ENCODE data around the gene VOPP1.

DNA sequence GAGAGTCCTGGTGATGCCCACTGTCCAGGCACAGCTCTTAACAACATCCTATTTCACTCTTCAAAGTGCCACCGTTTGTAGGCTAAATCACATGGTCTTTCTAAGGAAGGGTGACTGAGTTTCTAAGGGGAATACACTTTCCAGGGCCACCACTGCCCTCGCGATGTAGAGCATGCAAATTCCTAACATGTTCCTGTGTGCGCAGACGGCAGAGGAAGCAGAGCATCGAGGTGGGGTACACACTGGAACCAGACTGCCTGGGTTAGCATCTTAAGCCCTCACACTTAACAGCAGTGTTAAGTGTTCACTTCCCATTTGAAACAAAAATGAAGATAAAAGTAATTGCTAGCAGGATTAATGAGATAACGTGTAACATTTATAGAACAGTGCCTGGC lies 3.0 kb downstream of the VOPP1 start:
- TF ChIP-seq ZNF124 (CRISPR knock-in tag; IDR thresholded peaks at IDR 0.05), result no peak
- no peak for TF ChIP-seq PHB (CRISPR knock-in tag; IDR thresholded peaks at IDR 0.05)
- TF ChIP-seq, protein P1, sequence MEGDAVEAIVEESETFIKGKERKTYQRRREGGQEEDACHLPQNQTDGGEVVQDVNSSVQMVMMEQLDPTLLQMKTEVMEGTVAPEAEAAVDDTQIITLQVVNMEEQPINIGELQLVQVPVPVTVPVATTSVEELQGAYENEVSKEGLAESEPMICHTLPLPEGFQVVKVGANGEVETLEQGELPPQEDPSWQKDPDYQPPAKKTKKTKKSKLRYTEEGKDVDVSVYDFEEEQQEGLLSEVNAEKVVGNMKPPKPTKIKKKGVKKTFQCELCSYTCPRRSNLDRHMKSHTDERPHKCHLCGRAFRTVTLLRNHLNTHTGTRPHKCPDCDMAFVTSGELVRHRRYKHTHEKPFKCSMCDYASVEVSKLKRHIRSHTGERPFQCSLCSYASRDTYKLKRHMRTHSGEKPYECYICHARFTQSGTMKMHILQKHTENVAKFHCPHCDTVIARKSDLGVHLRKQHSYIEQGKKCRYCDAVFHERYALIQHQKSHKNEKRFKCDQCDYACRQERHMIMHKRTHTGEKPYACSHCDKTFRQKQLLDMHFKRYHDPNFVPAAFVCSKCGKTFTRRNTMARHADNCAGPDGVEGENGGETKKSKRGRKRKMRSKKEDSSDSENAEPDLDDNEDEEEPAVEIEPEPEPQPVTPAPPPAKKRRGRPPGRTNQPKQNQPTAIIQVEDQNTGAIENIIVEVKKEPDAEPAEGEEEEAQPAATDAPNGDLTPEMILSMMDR (IDR thresholded peaks at IDR 0.05 in 2 of 3, conservative IDR thresholded peaks at IDR 0.05 in 1 of 3; ENCODE audit: insufficient read depth in 2 of 3, low read depth in 1 of 3, low read length in 3 of 3), result no peak
- TF ChIP-seq, protein P2, sequence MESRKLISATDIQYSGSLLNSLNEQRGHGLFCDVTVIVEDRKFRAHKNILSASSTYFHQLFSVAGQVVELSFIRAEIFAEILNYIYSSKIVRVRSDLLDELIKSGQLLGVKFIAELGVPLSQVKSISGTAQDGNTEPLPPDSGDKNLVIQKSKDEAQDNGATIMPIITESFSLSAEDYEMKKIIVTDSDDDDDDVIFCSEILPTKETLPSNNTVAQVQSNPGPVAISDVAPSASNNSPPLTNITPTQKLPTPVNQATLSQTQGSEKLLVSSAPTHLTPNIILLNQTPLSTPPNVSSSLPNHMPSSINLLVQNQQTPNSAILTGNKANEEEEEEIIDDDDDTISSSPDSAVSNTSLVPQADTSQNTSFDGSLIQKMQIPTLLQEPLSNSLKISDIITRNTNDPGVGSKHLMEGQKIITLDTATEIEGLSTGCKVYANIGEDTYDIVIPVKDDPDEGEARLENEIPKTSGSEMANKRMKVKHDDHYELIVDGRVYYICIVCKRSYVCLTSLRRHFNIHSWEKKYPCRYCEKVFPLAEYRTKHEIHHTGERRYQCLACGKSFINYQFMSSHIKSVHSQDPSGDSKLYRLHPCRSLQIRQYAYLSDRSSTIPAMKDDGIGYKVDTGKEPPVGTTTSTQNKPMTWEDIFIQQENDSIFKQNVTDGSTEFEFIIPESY (CRISPR knock-in tag; IDR thresholded peaks at IDR 0.05), result no peak
